DOHH2 (cell line): Measurements from ENCODE around the gene ZBTB44.

ENCODE experiments used
- CTCF ChIP-seq: fragments of 200-600 bp; sonication (generic); IDR thresholded peaks from one replicate; pipeline ENCODE4 v1.5.1; 2014; ENCODE audit warnings: antibody characterized with exemption, mild to moderate bottlenecking, low read depth, low read length; ENCODE audit not compliant: poor library complexity, severe bottlenecking
- EZH2phosphoT487 ChIP-seq: fragments of 200-600 bp; sonication (generic); IDR thresholded peaks from 2 replicates; pipeline ENCODE4 v1.6.1; 2017; ENCODE audit warnings: borderline replicate concordance, mild to moderate bottlenecking, antibody characterized with exemption, low read length, moderate library complexity, mixed read lengths

- TF ChIP-seq CTCF (no peak), EZH2phosphoT487 (no peak)
Observed at GRCh38 chr11:130347261-130347660, 32.5 kb upstream of the ZBTB44 start.
